Smooth muscle cell of the coronary artery (primary cell): ENCODE data around the gene ANKAR. TPM values are rescaled to one million over a fixed set of nuclear protein-coding genes. Genes with fewer than 3 reads are reported as not detected.

ENCODE experiments used
- total RNA-seq: library from RNA; depleted of rRNA; stranded (reverse); fragments of >200 nt; gene quantifications from 2 replicates; pipeline ENCODE4 v1.2.3, GENCODE V29; 2014; ENCODE audit warnings: low replicate concordance

Gene ANKAR
- total RNA-seq: 4.4 and 9.5 TPM in 2 replicates

GRCh38 chr2:189674374-189675112 is at the start of gene ANKAR:
Gene ANKAR, plus strand, starts transcription at chr2:189674670. Its CDS starts 1,821 bp downstream, at chr2:189676491.

GRCh38 chr2:189661148-189661956 is 13.1 kb upstream of the ANKAR start, which contains the start of gene ASNSD1:
Gene ASNSD1, plus strand, starts transcription at chr2:189661459. Its CDS starts 4,674 bp downstream, at chr2:189666133.

Other genes starting within 250 kb of the ANKAR start
- 18.6 and 42.2 TPM in 2 replicates for gene WDR75, start 233.2 kb upstream of the ANKAR start, total RNA-seq
- 28.9 and 359 TPM in 2 replicates for gene SLC40A1, start 93.9 kb upstream of the ANKAR start, total RNA-seq
- 23.6 and 50.4 TPM in 2 replicates for gene ASNSD1, start 13.2 kb upstream of the ANKAR start, total RNA-seq
- 5.4 and 6.5 TPM in 2 replicates for gene OSGEPL1, start 88.1 kb downstream of the ANKAR start, total RNA-seq
- 28.2 and 28.5 TPM in 2 replicates for gene ORMDL1, start 109.7 kb downstream of the ANKAR start, total RNA-seq
- gene PMS1, start 109.8 kb downstream of the ANKAR start, total RNA-seq: 13.0 and 16.0 TPM in 2 replicates